Skin of body (tissue), 2 donors: ENCODE data around the gene UBXN10. TPM values are rescaled to one million over a fixed set of nuclear protein-coding genes. Genes with fewer than 3 reads are reported as not detected.

Experiments used
- DNase-seq: peaks from one replicate; lab custom pipeline; 2025; lab: John Stamatoyannopoulos, UW
- total RNA-seq: library from RNA; depleted of rRNA; stranded (reverse); fragments of >200 nt; gene quantifications from one replicate; pipeline ENCODE4 v1.2.3, GENCODE V29; 2014

Gene UBXN10
- total RNA-seq, 1 donor from 2014 or later, result 1.6 TPM

DNA sequence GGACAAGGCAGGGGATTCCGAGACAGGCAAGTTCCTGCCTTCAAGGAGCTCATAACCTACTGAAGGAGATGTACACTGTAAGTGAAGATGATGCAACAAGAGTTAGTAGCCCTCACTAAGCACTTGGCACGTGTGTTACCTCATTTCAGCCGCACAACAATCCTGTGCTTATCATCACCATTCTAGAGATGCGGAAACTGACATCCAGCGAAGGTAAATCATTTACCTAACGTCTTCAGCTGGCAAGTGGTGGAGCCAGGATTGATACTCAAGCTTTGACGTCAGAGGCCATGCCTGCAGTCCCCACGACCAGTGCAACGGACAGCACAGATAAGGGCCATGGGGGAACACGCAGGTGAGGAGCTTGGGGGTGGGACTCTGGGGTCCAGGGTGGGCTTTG lies 2.9 kb upstream of the UBXN10 start:
- DNase-seq, result no peak

DNA sequence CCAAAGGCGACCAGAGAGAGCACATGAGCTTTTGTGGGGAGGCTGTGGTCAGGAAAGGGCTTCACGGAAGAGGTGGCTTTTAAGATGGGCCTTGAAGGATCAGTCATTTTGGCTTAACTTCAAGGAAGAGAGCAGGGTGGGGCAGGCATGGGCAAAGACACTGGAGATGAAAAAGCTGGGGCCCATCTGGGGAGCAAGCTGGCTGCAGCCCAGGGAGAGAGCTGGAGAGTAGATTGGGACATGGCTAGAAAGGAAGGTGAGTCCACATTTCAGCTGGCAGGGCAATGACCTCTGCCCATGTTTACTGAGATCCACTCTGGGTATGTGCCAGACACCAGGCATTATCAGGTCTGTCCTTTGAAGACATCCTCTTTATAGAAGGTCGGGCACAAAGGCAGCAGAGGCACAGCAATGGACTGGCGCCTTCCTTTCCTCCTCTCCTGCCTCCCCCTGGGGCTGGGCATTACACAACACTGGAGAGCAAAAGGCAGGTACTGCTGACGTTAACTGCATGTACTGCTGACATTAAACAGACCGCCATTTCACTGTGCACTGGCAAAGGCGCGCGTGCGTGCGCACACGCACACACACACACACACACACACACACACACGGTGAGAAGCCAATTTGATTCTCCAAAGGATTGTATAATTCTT lies 2.2 kb upstream of the UBXN10 start:
- DNase-seq, result no peak

DNA sequence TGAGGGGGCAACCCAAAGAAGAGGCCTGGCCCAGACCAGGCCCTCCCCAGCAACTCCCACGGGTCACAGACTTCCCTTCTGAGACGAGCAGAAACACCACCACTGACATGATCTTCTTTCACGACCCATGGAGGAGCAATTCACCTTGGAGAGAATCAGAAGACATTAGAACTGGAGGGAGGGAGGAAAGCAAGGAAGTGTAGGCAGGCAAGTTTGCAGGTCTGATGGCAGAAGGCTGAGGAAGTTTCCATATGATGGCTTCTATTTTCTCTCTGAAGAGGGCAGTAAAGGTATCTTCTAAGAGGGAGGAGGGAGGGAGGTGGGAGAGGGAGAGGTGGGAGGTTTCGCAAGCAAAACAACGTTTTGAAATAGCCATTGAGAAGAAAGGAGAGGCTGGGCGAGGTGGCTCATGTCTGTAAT lies 1.4 kb upstream of the UBXN10 start:
- no peak for DNase-seq

DNA sequence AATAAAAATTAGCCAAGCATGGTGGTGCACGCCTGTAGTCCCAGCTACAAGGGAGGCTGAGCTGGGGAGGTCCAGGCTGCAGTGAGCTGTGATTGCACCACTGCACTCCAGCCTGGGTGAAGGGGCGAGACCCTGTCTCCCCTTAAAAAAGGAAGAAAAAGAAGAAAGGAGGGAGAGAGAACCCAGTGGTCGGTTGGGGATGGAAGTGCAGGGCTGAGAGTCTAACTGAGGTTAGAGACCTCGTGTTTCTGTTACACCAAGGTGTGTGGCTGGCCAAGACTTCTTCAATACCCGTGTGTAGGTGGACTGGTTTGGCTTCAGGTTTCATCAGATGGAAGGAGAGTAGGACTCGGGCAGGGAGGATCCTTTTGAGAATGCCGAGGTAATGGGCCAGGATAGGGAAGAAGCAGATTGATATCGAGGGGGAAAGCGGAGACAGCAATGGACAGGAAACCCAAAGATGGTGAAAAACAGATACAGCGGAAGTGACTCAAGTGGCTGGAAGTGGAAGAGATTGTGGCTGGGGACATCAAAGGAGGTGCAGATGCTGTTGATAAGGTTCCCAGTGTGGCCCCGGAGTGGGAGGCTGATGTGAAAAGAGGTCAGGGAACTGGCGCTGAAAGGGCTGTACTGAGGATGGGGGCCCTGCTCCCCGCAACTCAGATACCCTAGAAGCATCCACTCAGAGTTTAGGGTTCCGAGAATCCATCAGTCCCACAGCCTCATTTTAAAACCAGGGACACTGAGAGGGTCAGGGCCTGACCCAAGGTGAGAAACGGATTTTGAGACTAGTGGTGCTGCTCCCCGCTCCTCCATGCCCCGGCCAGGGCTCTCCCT lies 681 bp upstream of the UBXN10 start:
- no peak for DNase-seq

DNA sequence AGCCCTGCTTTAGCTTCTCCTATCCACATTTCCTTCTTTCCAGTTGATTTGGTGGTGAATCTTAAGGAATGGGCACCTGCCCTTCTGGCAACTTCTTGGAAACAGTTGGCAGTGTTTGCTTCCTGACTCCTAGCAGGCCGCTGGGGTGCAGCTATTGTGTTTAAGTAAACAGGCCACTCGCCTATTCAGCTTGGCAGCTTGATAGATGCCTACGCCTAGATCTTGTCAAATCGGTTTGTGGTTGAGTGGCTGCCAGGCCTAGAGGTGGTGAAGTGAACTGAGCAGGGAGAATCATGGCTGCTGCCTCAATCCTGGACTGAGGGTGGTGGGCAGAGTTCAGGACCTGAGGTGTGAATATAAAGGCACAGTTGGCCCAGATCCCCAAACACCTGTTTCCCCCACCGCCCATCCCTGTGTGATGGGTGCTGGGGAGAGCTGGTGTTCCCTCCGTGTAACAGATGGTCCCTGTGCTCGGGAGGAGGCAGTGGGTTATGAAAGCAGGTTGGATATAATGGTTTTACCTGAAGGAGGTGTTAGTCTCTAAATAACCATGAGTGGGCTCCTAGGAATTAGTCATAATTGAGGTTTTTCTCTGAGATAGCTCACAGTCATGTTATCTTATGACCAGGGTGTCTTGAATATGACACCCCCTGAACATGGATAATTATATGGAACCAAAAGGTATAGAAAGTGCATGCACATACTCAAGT lies 1.4 kb downstream of the UBXN10 start:
- DNase-seq, result no peak

DNA sequence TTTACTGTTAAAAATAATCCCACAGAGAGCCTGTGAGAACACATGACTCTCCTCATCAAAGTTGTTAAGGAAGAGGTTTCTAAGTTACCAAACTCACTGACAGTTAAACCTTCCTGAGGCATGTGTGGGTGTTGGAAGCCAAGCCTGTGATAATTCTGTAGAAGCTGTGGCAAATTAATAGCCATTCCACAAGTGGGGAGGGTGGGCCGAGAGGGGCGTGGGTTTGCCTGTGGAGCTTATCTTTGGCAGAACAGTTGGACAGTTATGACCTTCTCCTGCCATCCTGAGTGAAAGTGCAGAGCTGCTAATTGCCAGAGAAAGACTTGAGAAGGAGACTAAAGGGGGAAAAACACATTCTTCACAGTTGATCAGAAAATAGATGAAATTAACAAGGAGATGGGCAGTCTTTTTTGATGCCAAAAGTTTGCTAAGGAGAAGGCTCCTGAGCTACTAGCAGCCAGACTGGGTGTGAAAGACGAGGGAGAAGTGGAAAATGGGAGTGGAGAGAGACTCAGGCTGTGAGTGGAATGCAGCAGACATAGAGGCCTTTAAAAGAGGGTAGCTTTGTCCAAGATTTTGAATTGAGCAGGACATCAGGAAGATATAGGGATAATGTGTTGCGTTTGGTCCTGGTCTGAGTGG lies 2.0 kb downstream of the UBXN10 start:
- no peak for DNase-seq

DNA sequence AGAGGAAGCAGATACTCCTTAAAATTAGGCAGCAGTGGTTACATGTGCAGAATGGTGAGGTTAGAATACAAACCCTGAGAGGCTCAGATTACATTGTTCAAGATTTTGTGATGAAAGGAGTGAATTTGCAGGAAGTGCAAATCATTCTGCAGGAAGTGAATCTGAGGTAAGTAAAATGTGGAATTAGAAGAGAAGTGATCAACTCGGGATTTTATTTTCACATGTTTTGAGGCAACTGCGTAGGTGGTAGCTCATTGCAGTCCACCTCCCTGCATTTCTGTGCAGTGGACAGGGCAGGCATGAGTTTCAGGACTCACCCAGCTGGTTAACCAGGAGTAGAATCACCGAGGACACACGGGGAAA lies 2.5 kb downstream of the UBXN10 start:
- no peak for DNase-seq

DNA sequence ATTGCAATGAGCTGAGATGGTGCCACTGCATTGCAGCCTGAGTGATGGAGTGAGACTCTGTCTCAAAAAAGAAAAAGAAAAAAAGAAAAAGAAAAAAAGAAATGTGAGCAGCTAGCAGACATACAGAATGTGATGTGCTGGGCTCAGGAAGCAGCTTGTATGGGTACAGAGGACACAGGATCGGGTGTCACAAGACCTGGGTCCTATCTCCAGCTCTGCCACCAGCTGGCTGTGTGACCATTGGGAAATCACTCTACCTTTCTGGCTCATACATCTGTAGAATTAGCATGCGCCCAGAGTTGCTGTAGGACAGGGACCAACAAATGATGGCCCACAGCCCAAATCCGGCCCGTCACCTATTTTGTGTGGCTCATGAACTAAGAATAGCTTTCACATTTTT lies 3.8 kb downstream of the UBXN10 start:
- DNase-seq, result no peak

DNA sequence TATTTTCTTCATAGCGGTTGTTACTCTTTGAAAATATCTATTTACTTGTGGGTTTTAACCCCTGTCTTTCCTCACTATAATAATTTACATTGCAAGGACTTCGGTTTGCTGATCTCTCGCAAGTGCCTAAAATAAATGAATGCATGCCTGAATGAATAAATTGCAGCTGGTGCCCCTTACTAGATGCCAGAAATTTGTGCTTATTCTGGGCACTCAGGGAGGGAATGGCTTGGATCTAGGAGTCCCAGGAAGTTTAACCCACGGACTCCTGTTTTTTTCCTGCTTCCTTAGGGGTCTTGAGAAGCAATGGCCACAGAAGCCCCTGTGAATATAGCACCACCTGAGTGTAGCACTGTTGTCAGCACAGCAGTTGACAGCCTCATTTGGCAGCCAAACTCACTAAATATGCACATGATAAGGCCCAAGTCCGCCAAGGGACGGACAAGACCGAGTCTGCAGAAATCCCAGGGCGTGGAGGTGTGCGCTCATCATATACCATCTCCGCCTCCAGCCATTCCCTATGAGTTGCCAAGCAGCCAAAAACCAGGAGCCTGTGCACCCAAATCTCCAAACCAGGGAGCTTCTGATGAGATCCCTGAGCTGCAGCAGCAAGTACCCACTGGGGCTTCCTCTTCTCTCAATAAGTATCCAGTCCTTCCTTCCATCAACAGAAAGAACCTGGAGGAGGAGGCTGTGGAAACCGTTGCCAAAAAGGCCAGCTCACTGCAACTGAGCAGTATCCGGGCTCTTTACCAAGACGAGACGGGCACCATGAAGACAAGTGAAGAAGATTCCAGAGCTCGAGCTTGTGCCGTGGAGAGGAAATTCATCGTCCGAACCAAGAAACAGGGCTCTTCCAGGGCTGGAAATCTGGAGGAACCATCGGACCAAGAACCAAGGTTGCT lies 4.6 kb downstream of the UBXN10 start:
- DNase-seq, result no peak

DNA sequence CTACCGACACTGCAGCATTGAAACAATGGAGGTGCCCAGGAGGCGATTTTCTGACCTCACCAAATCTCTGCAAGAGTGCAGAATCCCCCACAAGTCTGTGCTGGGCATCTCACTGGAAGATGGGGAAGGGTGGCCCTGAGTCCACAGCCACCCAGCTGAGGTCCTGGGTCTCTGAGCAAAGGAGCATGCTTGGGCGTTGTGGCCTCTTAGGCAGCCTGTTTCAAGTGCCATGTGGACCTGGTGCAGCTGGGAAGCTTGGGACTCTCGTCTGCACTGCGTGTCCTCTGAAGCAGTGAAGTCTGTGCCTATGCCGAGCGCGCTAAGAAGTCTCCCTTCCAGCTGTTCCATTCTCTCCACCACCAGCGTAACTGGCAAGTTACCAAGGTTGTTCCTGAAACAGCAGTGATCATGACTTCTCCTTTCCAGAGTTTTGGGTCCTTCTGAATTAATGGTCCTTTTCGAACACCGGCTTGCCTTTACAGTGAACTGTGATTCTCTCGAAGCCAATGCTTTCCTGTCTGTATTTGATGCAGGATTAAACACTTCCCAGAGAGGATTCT lies 5.5 kb downstream of the UBXN10 start:
- DNase-seq, result no peak

DNA sequence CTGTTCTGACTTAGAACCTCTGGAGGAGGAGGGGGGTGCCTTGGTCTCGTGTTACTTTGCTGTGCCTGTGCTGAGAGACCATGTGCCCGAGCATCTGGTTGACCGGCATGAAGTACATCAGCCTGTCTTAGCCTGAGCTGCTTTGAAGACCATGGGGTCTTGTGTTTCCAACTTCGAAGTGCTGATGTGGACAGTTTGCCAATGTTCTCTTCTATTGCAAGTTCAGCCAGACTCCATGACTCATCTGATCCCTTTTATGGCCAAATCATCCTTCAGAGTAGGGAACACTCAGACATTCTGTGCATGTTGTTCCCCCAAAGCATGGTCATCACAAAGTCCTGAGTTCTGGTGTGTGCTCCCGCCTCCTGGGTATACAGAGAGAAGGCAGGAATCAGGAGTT lies 6.5 kb downstream of the UBXN10 start:
- no peak for DNase-seq

DNA sequence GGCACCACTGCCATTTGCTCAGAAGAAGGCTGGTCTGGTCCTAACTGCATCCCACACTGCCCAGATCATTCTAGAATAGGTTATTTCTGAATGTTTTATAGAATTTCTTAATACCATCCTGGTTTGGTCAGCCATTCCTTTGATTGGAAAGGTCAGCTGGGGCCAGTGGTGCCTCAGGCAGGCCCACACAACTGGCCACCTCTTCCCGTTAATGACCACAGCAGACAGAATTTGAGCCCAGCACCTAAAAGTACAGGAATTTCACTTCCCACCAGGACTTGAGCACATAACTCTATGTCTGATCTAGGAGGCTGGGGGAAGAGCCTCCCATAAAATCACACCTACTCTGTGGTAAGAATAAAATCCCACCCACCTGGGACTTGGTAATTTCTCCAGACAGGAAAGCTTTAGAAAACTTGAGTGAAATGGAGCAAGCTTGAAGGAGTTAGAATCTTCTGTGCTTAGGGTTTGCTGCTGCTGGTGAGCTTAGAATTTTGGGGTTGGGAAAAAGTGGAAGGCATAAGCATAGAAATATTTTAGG lies 7.0 kb downstream of the UBXN10 start:
- no peak for DNase-seq

DNA sequence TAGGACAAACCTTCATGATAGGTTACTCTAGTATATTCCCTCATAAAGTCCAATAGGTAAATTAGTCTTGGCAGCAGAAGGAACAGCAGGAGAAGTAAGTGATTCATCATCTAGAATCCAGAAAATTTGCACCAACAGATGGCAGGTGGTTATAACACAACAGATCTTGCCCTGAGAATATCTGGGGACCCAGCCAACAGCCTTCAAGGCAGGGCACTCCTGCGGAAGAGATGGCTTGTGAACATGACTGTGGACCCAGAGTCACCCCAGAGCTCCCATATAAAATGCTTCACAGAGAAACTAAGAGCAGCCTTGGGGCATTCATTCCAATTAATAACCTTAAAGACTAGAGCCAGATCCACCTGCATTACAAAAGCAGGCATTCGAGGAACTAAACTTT lies 8.3 kb downstream of the UBXN10 start:
- DNase-seq, result no peak

DNA sequence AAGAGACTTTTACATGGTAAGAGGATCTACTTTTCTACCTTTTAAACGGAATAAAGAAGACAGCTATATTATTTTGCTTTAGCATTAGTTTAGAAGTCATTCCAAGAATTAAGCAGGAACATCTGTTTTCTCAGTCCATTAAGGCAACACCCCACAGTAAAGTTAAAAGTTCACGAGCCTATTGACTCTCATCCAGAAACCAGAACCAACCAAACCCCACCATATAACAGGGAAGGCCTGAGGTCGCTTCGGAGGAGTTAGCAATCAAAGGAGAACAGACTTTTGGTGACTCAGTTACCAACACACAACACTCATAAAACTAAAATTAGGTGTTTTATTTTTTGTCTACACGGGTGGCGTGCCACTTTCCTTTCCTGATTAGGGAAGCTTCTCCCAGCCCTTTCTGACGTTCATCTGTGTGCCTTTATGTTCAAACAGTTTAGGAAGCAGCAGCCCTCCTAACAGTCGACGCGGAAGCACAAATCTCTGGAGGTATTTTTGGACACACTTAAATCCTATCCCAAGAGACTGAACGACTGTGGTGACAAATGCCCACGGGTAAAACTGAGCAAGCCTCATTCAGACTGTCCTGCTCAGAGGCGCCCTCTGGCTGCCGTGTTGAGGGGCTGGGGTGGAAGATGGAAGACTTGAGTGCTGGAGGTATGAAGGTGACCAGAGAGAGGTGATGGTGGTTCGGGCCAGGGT lies 9.0 kb downstream of the UBXN10 start:
- DNase-seq, result peak; percentile 12

DNA sequence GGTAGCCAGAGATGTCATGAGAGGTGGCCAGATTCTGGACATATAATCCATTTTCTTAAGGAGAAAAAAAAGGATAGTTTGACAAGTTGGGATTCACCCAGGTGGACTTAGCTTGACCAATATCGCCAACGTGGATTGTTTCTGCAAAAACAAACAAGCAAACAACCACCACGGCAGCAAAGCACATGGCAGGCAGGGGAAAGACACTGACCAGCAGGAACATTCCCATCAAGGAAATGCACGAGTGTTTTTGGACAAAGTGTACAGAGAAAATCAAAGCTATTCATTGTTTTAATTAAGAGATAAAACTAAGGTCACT lies 9.5 kb downstream of the UBXN10 start:
- no peak for DNase-seq

DNA sequence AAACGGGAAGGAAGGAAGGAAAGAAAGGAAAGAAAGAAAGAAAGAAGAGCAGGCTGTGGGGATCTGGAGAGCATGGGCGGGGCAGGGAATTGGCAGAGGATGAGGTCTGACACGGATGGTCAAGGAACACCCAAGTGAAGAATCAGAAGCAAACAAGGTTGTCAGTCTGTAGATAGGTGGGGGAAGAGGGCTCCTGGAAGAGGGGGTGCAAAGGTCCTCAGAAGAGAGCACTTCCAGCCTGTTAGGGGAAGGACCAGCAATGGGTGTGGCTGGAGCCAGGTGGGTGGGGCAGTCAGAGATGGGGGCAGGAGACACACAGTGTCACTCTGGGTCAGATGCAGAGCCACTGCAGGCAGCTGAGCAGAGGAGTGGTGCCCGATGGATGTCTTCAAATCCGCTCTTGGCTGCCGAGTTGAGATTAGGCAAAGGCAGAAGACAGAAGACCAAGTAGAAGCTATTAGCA lies 11.5 kb downstream of the UBXN10 start:
- no peak for DNase-seq

DNA sequence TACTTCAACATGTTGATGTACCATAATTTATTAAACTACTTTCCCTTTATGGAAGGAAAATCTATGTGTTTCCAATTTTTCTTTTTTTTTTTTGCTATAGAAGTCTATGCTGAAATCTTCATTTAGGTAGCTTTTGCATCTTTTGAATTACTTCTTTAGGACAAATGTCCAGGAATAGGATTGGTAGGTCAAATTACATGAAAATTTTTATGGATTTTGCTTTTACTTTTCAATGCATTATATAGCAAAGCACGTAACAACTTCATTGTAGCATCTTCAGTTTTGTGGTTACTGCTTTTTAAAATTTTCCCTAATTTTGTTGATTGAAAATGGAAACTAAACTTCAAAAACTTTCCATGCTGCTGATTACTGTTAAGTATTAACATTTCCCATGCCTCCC lies 12.4 kb downstream of the UBXN10 start:
- no peak for DNase-seq

DNA sequence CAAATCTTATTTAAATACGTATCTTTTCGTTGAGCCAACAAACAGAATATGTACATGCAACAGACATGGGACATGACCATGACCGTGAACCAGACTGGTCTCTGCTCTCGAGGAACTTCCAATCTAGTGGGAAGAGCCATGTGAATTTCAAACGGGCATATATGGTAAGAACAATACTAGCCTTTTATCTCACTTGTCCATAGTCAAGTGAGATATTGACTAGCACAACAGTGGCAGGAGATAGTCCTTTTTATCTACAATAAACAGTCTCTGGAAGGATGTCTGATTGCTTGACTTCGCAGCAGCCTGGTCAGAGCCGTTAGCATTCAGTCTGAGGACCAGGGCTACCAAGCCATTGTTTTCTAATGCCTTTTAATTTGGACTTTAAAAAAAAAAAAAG lies 13.0 kb downstream of the UBXN10 start:
- DNase-seq, result no peak

DNA sequence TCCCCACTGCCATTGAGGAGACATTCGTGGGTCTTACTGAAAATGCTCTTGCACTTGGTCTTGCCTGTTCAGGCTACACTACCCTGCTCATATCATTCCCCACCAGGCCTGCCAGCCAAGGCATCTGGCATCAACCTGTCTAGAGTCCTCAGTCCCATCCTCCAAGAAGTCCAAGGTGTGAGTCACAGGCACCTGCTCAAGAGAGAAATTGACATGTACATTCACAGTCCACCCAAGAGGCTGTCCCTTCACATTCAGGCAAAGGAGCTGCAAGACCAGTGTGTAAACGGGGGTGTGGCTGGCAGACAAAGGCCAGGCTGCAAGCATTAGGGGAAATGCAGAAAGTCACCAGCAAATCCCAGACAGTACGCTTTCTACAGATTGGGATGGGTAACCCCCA lies 13.5 kb downstream of the UBXN10 start:
- DNase-seq, result no peak

DNA sequence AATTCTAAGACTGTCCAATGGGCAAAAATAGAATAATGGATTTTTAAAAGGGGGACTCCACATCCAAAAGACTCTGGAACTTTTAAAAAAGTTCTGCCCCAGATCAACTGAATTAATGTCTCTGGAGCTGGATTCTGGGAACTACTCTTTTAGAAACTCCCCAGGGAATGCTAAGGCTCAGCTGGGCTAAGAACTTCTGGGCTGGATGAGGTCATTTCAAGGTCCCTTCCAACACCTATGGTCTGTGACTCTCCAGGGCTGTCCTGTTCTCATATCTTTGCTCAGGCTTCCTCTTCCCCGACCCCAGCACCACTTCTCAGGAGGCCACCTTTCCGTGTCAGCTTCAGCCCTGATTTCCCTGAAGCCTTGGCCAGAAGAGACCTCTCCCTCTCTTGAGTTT lies 13.9 kb downstream of the UBXN10 start:
- DNase-seq, result no peak
